ENCODE results near the gene MAP3K3.

The MAP3K3 gene

DNA sequence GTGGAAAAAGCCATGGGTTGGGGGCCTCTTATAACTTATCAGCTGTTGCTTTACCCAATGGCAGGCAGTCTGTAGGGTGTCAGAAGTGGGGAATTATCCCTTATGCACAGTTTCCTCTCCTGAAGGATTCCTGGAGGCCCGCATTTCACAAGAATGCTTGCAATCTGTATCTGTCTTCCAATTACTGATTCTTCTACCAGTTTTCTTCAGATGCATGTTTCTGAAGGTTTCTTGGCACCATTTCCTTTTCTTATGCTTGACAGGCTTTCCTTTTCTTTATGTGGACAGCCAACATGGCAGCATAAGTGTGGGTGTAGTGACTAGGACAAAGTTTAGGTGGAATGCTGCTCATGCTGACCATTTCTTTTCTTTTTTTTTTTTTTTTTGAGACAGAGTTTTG, 36.1 kb downstream of the MAP3K3 start:
- DNase-seq, result no peak

- DNase-seq, result no peak
Measured at GRCh38 chr17:63659850-63660249, 37.6 kb downstream of the MAP3K3 start.

GRCh38 chr17:63665527-63666214, 43.5 kb downstream of the MAP3K3 start:
- DNase-seq, result no peak

GRCh38 chr17:63672856-63673255, 50.6 kb downstream of the MAP3K3 start:
- no peak for DNase-seq

DNA sequence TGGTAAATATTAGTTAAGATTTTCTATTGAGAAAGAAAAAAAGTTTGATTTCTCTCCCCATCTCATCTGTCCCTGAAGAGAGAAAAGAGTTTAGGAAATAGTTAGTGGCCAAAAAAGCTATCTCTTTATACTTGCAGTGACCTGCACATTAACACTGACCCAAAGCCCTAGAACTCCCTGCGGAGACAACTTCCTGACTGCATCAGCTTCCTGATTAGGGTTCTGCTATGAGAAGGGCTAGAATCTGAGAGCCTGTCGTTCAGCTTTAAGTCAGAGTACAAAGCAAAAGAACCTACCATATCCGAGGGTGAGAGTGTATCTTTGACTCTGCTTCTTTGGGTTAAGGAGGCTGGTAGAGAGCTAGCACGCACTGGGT, 53.0 kb downstream of the MAP3K3 start:
- DNase-seq, result no peak

DNA sequence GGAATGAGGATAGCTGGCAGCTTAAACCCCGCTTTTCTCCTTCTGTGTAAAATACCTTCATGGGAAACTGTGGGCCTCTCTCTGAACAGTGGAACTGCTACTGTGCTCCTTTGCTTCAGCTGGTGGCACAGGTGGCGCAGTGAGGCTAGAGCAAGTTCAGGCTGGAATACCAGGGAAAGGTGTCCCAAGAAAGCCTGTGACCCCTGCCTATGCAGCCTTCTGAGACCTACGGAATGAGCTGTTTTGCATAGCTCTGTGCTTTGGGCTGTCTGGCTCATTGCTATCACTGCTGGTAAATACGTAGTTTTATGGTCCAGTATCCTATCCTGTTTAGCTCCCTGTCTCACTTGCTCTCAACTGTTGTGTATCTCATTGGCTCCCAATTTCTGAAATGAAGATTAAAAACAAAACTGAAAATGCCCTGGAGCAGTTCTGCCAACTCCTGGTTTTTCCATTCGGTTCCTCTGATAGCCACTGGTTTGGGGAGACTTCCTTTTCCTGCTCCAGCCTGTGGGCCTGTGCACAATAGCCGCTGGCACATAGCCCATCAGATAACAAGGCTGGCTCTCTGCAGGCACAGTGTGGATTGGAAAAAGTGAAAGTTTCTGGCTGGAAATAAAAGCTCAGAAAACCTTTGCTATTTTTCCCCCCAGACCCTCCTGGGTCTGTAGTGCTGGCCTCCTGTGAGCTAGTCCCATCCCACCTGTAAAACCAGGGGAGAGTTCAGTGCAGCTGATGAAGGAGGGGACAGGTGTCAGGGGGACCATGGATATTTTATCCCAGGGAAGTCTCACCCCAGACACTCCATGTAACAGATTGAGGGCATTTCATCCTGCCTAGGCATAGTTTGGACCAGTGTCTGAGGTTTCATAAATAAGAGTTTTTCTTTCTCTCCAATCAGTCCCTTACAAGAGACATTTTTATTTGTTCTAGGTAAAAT, 53.7 kb downstream of the MAP3K3 start:
- peak; percentile 59 for DNase-seq

- DNase-seq, result no peak
Measured at GRCh38 chr17:63676584-63676983, 54.4 kb downstream of the MAP3K3 start.

DNA sequence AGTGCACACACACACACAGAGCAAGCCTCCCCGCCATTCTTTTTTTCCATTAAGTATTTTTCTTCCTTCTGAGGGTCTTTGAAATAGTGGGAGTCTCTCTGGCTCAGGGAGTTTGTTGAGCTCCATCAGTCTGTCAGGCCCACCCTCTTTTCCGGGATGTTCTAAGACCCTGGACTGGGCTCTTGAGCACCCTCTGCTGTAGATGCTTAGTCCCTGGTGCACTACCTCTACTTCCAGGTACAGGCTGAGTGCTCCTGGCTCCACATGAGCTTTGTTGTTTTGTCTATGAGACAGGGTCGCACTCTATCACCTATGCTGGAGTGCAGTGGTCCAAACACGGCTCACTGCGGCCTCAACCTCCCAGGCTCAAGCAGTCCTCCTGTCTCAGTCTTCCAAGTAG, 57.0 kb downstream of the MAP3K3 start:
- no peak for DNase-seq

GRCh38 chr17:63680700-63681099, 58.5 kb downstream of the MAP3K3 start:
- DNase-seq, result no peak

GRCh38 chr17:63681530-63681929, 59.3 kb downstream of the MAP3K3 start:
- DNase-seq, result no peak

DNA sequence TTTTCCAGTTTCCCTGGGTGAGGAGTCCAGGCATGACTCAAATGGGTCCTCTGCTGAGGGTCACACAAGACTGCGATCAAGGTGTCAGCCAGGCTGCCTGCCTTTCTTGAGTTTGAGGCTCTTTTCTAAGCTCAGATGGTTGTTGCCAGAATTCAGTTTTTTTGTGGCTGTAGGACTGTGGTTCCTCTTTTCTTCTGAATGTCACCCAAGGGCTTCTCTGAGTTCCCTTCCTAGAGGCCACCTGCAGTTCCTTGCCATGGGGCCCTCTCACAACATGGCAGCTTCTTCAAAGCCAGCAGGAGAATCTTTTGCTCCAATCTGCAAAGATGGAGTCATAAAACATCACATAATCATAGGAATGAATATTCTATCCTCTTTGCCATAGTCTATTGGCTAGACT, 60.2 kb downstream of the MAP3K3 start:
- no peak for DNase-seq

DNA sequence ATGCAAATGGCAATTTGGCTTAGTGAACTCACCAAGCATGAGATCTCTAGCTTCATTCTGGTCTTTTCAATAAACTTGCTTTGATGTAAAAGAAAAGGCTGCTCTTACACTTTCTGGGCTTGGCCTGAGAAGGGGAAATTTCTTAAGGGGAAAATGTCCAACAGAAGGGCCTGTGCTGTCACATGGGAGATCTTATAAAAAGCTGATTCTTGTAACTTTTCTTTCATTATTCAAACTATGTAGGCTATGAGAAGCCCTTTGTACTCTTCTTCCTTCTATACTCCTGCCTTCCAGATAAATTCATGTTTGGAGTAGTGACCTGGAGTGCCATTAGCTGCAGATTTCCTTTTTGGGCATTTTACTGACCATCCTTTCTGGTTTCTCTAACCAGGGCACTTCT, 60.8 kb downstream of the MAP3K3 start:
- no peak for DNase-seq

GRCh38 chr17:63685041-63685440, 62.8 kb downstream of the MAP3K3 start:
- no peak for DNase-seq

GRCh38 chr17:63685578-63685977, 63.4 kb downstream of the MAP3K3 start:
- no peak for DNase-seq

DNA sequence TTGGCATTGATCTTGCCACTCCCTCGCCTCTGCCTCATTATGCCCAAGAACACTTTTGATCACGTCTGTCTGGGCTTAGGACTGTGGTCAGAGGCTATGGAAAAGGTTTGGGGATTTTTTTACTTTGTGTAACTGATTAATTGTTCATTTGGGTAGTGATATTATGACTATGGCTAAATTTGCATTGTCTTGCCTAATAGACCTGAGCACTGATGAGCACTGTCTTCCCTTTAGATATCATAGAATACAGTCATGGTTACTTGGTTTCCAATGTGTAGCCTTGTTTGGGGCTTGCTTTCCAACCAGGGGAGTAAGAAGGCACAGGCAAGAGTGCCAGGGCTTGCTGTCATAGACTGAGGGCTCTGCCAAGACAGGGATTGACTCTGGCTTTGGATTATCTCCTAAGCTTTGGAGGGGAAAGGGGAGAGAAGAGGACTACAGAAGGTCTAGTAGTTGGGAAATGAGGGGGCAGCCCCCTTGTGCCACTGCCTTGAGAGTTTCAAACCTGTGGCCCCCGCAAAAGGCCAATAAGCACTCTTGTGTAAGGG, 64.0 kb downstream of the MAP3K3 start:
- DNase-seq, result no peak

- DNase-seq, result no peak
Measured at GRCh38 chr17:63688396-63689020, 66.3 kb downstream of the MAP3K3 start.

DNA sequence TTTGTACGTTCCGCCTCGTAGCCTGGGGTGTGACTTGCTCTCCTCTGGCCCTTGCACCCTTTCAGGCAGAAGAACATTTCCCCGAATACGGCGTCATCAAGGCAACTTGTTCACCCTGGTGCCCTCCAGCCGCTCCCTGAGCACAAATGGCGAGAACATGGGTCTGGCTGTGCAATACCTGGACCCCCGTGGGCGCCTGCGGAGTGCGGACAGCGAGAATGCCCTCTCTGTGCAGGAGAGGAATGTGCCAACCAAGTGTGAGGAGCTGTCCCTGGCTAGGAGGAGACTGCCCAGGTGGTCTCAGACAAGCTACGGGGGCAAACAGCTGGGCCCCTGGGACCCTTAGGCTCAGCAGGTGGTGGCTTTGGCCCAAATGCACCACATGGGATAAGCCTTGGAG, 67.3 kb downstream of the MAP3K3 start:
- no peak for DNase-seq

DNA sequence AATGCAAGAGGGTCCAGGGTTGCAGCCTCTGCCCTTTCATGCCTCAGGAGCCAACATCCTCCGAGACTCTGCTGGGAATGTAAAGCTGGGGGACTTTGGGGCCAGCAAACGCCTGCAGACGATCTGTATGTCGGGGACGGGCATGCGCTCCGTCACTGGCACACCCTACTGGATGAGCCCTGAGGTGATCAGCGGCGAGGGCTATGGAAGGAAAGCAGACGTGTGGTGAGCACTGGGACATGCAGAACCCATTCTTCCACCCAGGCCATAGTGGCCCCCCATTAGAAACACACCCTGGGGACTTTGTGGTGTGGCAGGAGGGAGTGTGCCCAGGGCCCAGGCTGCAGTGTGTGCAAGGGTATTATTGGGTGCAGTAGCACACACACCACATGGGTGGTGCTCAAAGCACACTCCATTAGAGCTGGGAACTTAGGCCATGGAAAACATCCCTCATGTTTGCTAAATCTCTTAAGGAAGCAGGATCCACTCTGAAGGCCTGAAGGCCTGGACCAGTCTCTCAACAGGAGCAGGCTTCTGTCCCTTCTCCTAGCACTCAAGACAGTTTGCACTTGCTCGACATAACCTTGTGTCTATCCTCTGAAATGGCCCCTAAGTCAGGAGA, 70.1 kb downstream of the MAP3K3 start:
- no peak for DNase-seq

GRCh38 chr17:63693411-63694113, 71.3 kb downstream of the MAP3K3 start:
- no peak for DNase-seq

GRCh38 chr17:63694229-63694949, 72.2 kb downstream of the MAP3K3 start:
- DNase-seq, result peak; percentile 2

GRCh38 chr17:63694950-63695773, 72.9 kb downstream of the MAP3K3 start:
- DNase-seq, result no peak

All from NCI-H1105 (cell line).